UCSD-AML1 (cell line): ENCODE data around the gene CACNA1G.

ENCODE experiments used
- DNase-seq: peaks from one replicate; lab custom pipeline; 2025; ENCODE audit not compliant: unreplicated experiment; lab: John Stamatoyannopoulos, UW

CACNA1G gene

GRCh38 chr17:50585891-50586290 is 25.4 kb downstream of the CACNA1G start:
- no peak for DNase-seq

GRCh38 chr17:50586421-50587247 is 26.1 kb downstream of the CACNA1G start:
- no peak for DNase-seq

GRCh38 chr17:50587571-50587970 is 27.1 kb downstream of the CACNA1G start:
- DNase-seq = no peak

GRCh38 chr17:50588391-50589049 is 28.0 kb downstream of the CACNA1G start:
- DNase-seq = no peak

- no peak for DNase-seq
Measured at GRCh38 chr17:50589095-50589705, 28.7 kb downstream of the CACNA1G start.

GRCh38 chr17:50590946-50591737 is 30.6 kb downstream of the CACNA1G start:
- no peak for DNase-seq

- DNase-seq = no peak
Measured at GRCh38 chr17:50593321-50593720, 32.8 kb downstream of the CACNA1G start.

- DNase-seq = no peak
Measured at GRCh38 chr17:50594128-50594823, 33.8 kb downstream of the CACNA1G start.

- DNase-seq = no peak
Measured at GRCh38 chr17:50594892-50595291, 34.4 kb downstream of the CACNA1G start.

GRCh38 chr17:50596191-50597037 is 35.9 kb downstream of the CACNA1G start:
- DNase-seq = no peak

GRCh38 chr17:50598487-50598886 is 38.0 kb downstream of the CACNA1G start:
- no peak for DNase-seq

GRCh38 chr17:50599606-50600005 is 39.1 kb downstream of the CACNA1G start:
- DNase-seq = no peak

- no peak for DNase-seq
Measured at GRCh38 chr17:50601823-50602375, 41.4 kb downstream of the CACNA1G start.

- no peak for DNase-seq
Measured at GRCh38 chr17:50602836-50603235, 42.3 kb downstream of the CACNA1G start.

GRCh38 chr17:50603340-50603739 is 42.8 kb downstream of the CACNA1G start:
- no peak for DNase-seq

- DNase-seq = peak; percentile 38
Measured at GRCh38 chr17:50604513-50604912, 44.0 kb downstream of the CACNA1G start.

GRCh38 chr17:50605429-50605828 is 44.9 kb downstream of the CACNA1G start:
- DNase-seq = no peak

- DNase-seq = no peak
Measured at GRCh38 chr17:50607522-50608175, 47.1 kb downstream of the CACNA1G start.
